ENCODE results near the gene VILL. TPM values are rescaled to one million over a fixed set of nuclear protein-coding genes. Genes with fewer than 3 reads are reported as not detected.
"Not testable (repeated sequence)": the region's sequence is repeated elsewhere in the genome, so short reads cannot be mapped to it uniquely, and the experiment has no call there.

Gene VILL
- total RNA-seq, 1 experiment from 2014 or later = 5.3 TPM

DNA sequence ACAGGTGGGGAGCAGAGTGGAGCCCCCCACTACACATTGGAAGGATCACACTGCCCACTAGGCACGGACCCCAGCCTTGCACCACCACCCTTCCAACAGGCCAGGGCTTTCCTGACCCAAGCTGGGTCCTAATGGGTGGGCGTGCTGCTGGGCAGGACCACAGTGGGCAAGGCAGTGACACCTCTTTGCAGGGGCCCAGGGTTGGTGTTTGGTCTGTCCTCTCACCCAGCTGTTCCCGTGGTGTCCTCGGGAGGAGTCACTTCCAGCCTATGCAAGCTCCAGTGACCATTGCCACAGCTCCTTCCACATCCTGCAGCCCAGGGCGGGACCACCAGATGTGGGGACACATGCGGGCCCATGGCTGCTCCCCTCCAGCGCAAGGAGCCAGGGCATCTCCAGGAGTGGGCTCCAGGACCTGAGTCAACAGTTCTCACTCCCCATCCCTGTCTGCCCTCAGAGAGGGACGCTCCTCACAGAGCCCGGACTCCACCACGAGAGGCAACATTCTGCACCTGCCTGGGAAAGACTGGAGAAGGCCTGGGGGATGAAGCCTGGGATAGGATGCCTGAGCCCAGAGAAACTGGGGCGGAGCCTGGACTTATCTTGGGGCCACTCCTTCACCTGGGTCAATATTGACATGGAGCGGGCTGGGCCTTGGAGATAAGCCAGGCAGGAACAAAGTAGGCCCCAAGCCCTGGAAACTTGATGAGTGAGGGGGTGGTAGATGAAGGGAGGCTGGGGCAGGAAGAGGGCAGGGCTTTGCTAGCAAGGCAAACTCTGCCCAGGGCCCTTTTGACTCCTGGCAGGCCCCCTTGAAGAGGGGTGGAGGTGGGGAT, 3.9 kb upstream of the VILL start:
- peaks cover 1% of the 10 kb centered on the region; the same call in 1 of the 2 replicates for H3K36me3 ChIP-seq (replicated peaks; ENCODE audit: control insufficient read depth, insufficient read depth, low read length)
- H3K4me3 ChIP-seq (ENCODE audit: insufficient read depth, low read depth, low read length) = no peak overlapping the region
- H3K27me3 ChIP-seq (ENCODE audit: control insufficient read depth, insufficient read depth, low read length) = no peaks in the 10 kb centered on the region
- peak; percentile 60 for DNase-seq

DNA sequence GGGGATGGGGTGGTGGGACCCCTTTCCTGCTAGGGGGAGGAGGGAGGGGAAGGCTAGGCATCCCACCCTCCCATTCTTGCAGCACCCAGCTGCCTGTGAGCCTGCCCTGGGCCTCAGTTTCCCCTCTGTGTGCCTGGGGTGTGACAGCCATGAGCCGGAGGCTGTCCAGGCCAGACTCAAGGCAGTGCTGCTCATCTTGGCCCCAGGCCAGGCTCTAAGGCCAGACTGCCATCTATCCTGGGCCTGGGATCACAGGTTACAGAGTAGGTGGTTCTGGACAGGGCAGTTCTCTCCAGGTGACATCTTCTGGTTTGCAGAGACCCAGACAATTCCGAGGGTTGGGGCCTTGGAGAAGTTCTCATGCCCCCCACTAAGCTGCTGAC, 3.3 kb upstream of the VILL start:
- no peak for DNase-seq
- no peaks in the 10 kb centered on the region; the same call in 1 of the 2 replicates for H3K36me3 ChIP-seq (replicated peaks; ENCODE audit: control insufficient read depth, insufficient read depth, low read length)
- no peak overlapping the region for H3K4me3 ChIP-seq (ENCODE audit: insufficient read depth, low read depth, low read length)
- 0 out of 2 replicates have a peak, but pooled peaks cover 1% of the 10 kb centered on the region for H3K27me3 ChIP-seq (ENCODE audit: control insufficient read depth, insufficient read depth, low read length)

DNA sequence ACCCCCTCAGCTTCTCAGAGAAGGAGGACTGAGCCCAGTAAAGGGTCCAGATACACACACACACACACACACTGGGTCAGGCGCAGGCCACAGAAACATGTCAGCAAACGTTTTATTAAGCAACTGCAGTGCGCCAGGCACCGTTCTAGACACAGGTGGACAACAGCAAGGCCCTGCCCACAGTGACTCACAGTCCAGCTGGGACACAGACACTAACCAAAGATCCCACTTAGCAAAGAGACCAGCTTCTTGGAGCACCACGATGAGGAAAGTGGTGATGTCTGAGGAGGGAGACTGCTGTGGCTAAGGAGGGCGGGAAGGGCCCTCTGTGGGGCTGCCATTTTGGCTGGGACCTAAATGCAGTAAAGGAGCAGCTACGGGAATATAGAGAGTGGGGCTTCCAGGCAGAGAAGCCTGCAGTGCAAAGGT, 2.8 kb upstream of the VILL start:
- Histone ChIP-seq H3K4me3 (ENCODE audit: insufficient read depth, low read depth, low read length) (no peak overlapping the region), H3K36me3 (replicated peaks; ENCODE audit: control insufficient read depth, insufficient read depth, low read length) (no peaks in the 10 kb centered on the region; the same call in 1 of the 2 replicates), H3K27me3 (ENCODE audit: control insufficient read depth, insufficient read depth, low read length) (0 out of 2 replicates have a peak, but pooled peaks cover 1% of the 10 kb centered on the region)
- no peak for DNase-seq

DNA sequence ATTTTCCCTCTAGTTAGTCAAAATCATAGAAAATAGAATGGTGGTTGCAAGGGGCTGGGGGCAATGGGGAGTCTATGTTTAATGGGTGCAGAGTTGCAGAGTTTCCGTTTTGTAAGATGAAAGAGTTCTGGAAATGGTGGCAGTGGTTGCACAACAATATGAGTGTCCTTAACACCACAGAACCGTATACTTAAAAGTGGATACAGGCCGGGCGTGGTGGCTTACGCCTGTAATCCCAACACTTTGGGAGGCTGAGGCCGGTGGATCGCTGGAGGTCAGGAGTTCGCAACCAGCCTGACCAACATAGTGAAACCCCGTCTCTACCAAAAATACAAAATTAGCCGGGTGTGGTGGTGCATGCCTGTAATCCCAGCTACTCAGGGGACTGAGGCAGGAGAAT, 2.2 kb upstream of the VILL start:
- not testable (repeated sequence) for DNase-seq; H3K4me3 ChIP-seq (ENCODE audit: insufficient read depth, low read depth, low read length); H3K27me3 ChIP-seq (ENCODE audit: control insufficient read depth, insufficient read depth, low read length); H3K36me3 ChIP-seq (replicated peaks; ENCODE audit: control insufficient read depth, insufficient read depth, low read length)

DNA sequence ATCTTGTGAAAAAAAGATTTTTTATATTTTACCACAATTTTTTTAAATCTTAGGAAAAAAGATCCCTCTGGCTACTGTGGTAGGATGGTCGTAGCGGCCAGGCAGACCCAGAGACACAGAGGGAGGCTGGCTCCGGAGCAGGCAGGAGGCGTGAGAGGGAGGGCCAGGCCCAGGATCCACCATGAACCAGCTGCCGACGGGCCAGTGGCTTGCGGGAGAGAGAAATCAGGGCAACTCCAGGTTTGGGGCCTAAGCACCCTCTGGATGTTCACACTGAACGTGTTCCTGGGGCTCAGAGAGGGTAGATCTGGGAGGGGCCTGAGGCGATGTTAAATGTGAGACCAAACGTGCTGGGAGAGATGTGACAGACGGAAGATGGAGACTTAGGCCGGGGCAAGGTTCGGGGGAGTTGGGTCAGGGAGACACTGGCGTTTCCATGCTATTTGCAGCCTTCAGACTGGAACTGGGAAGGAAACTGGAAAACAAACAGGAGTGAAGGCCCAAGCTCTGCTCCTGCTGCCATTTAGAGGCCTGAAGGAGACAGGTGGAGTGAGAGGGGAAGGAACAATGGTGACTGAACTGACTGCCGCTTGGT, 1.6 kb upstream of the VILL start:
- 0 out of 2 replicates have a peak, but pooled peaks cover 4% of the 10 kb centered on the region for H3K27me3 ChIP-seq (ENCODE audit: control insufficient read depth, insufficient read depth, low read length)
- H3K4me3 ChIP-seq (ENCODE audit: insufficient read depth, low read depth, low read length) = no peak overlapping the region
- no peak for DNase-seq
- H3K36me3 ChIP-seq (replicated peaks; ENCODE audit: control insufficient read depth, insufficient read depth, low read length) = no peaks in the 10 kb centered on the region

DNA sequence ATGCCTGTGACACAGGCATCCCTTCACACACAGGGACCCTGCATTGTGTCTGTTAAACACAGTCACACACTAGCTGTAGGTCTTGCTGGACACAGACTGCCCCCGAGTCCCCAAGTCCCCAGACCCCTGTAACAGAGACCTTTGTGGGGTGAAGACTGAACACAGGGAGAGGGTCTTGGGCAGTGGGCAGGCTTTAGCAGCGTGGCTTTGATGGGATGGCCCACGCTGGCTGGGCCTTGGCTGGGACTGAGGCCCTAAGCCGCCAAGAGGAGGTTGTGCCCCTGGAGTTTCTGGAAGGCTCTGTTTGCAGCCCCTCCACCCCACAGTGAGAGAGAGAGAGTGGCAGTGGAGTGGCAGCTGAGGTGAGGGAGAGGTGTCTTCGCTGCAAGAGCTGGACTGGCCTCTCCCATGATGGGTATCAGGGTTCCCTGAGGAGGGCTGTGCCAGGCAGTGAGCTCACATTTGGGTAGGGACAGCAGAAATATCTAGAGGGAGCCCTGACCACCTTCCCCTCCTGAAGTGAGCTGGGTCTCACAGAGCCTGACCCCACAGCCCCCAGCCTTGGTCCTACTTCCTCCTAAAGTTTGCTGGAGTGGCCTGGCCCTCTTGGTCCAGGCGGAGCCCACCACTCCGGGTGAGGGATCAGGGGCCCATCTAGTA, 635 bp upstream of the VILL start:
- H3K4me3 ChIP-seq (ENCODE audit: insufficient read depth, low read depth, low read length) = no peak overlapping the region
- H3K27me3 ChIP-seq (ENCODE audit: control insufficient read depth, insufficient read depth, low read length) = 0 out of 2 replicates have a peak, but pooled peaks cover 4% of the 10 kb centered on the region
- no peaks in the 10 kb centered on the region for H3K36me3 ChIP-seq (replicated peaks; ENCODE audit: control insufficient read depth, insufficient read depth, low read length)
- no peak for DNase-seq

DNA sequence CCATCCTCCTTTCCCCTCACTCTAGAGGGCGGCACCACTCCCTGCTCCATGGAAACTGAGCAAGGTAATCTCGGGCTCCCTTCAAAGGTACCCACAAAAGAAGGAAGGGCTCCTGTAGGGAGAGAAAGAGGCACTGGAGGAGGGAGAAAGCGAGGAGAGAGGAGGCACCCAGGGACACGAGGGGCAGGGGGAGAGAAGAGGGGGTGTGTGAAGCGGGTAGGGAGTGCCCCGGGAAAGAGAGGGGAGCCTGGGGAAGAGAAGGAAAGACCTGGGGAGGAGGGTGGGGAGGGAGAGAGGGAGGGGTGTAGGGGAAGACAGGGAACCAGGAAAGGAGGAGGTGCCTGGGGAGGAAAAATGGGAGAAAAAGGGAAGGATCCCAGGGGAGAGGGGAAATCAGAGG, 523 bp downstream of the VILL start:
- H3K27me3 ChIP-seq (ENCODE audit: control insufficient read depth, insufficient read depth, low read length) = 0 out of 2 replicates have a peak, but pooled peaks cover 4% of the 10 kb centered on the region
- H3K36me3 ChIP-seq (replicated peaks; ENCODE audit: control insufficient read depth, insufficient read depth, low read length) = no peaks in the 10 kb centered on the region
- H3K4me3 ChIP-seq (ENCODE audit: insufficient read depth, low read depth, low read length) = peak overlapping the region; percentile 20; the same call in 1 of the 2 replicates
- DNase-seq = no peak

DNA sequence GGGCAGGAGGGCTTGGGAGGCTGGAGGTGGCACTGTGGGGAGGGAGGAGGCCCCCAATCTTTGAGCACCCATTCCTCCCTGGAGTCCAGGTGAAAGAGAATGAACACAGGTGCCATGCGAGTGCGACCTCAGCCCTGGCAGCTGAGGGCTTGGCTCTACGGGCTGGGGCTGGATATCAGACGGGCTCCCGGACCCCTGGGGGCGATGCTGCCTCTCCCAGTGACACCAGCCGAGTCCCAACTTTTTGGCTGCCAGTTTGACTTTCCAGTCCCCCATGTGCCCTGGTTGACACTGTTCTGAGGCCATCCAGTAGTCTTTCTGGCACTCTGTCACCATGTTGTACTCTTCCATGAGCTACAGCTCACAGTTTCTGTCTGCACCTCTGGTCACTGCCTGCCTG, 1.2 kb downstream of the VILL start:
- Histone ChIP-seq H3K27me3 (ENCODE audit: control insufficient read depth, insufficient read depth, low read length) (0 out of 2 replicates have a peak, but pooled peaks cover 4% of the 10 kb centered on the region), H3K36me3 (replicated peaks; ENCODE audit: control insufficient read depth, insufficient read depth, low read length) (no peaks in the 10 kb centered on the region), H3K4me3 (ENCODE audit: insufficient read depth, low read depth, low read length) (no peak overlapping the region)
- peak; percentile 43 for DNase-seq

DNA sequence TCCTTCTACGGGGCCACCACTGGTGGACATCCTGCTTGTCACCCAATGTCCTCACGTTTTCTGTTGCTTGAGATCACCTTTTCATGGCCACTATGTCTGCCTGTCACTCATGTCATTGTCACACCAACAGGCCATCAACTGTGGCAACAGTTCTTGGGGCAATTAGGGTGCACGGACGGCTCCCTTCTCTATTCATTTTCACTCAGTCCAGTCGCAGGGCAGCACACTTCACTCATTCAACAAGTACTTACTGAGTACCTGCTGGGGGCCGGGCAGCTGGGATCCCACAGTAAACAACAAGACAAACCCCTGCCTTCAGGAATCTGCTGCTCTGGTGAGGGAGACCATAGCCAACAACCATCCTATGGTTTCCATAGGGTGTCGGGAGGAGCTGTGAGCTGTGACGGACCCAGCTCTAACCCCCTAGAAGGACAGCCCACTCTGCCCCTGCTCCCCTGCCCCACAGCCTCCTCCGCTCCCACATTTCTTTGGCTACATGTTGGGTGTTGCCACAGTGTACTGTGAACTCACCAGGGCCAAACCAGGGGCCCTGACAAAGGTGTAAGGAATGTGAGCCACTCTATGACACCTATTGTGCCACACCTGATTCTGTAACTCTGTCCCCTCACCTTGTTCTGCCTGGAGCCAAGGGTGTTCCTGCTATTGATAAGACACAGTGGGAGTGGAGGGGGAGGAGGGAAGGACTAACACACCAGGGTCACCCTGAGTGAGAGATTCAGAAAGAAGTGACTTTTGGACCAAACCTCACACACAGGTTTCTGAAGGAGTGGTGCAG, 1.9 kb downstream of the VILL start:
- 0 out of 2 replicates have a peak, but pooled peaks cover 4% of the 10 kb centered on the region for H3K27me3 ChIP-seq (ENCODE audit: control insufficient read depth, insufficient read depth, low read length)
- DNase-seq = peak; percentile 19
- no peak overlapping the region for H3K4me3 ChIP-seq (ENCODE audit: insufficient read depth, low read depth, low read length)
- no peaks in the 10 kb centered on the region for H3K36me3 ChIP-seq (replicated peaks; ENCODE audit: control insufficient read depth, insufficient read depth, low read length)

DNA sequence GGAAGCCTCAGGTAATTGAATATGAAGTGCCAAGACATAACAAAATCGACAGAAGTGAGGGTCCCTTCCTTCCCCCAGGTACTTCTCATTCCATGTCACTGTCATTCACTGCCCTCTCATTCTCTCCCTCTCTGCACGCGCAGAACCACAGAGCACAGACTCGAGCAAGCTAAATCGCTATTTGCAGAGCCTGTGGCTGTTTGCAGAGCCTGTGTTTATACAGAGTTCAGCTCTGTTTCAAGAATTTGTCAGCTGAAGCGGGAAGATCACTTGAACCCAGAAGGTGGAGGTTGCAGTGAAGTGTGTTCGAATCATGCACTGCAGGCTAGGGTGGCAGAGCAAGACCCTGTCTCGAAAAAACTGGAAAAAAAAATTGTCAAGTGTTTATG, 2.5 kb downstream of the VILL start:
- no peaks in the 10 kb centered on the region for H3K36me3 ChIP-seq (replicated peaks; ENCODE audit: control insufficient read depth, insufficient read depth, low read length)
- peaks cover 5% of the 10 kb centered on the region; the same call in 1 of the 2 replicates for H3K27me3 ChIP-seq (ENCODE audit: control insufficient read depth, insufficient read depth, low read length)
- H3K4me3 ChIP-seq (ENCODE audit: insufficient read depth, low read depth, low read length) = no peak overlapping the region
- DNase-seq = peak; percentile 10

DNA sequence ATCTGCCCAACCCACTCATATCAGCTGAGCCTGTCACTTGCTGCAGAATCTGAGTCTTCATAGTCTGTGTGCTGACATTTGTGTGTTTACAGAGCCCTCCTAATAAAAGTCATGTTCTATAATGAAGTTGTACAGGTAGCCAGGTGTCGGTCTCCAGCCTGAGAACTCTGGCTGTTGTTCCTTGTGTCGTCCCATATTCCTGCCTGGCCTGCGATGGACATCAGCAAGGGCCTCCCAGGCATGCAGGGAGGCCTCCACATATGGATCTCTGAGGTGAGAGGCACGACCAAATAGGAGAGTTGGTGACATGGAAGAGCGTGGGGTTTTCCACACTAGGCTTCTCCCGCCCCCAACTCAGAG, 2.9 kb downstream of the VILL start:
- Histone ChIP-seq H3K36me3 (replicated peaks; ENCODE audit: control insufficient read depth, insufficient read depth, low read length) (no peaks in the 10 kb centered on the region), H3K4me3 (ENCODE audit: insufficient read depth, low read depth, low read length) (peak overlapping the region; percentile 63; the same call in 1 of the 2 replicates), H3K27me3 (ENCODE audit: control insufficient read depth, insufficient read depth, low read length) (peaks cover 9% of the 10 kb centered on the region)
- peak; percentile 6 for DNase-seq

DNA sequence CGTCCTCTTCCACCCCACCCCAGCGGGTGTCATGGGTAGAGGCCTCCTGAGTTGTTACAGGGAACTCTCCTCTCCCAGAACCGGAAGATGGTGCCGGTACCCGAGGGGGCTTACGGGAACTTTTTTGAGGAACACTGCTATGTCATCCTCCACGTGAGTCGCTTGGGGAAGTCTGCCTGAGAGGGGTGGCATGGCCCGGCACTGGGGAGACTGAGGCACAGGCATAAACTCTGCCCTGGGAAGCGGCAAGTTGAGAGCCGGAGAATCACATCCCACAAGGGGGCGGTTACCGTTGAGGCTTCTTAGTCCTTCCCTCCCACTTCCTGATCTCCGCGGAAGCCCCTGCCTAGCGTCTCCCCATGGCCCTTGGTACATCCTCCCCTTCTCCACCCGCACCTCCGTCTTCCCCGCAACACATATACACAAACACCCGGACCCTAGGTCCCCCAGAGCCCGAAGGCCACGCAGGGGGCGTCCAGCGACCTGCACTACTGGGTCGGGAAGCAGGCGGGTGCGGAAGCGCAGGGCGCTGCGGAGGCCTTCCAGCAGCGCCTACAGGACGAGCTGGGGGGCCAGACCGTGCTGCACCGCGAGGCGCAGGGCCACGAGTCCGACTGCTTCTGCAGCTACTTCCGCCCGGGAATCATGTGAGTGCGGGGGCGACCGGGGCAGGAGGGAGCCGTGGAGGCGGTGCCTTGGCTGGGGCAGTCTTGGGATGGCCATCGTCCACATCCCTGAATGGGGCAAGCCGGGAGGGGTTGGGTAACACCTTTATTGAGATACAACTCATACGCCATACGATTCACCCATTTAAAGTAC, 3.4 kb downstream of the VILL start:
- no peaks in the 10 kb centered on the region for H3K36me3 ChIP-seq (replicated peaks; ENCODE audit: control insufficient read depth, insufficient read depth, low read length)
- peak; percentile 88 for DNase-seq
- H3K4me3 ChIP-seq (ENCODE audit: insufficient read depth, low read depth, low read length) = peak overlapping the region; percentile 63
- H3K27me3 ChIP-seq (ENCODE audit: control insufficient read depth, insufficient read depth, low read length) = peaks cover 12% of the 10 kb centered on the region

DNA sequence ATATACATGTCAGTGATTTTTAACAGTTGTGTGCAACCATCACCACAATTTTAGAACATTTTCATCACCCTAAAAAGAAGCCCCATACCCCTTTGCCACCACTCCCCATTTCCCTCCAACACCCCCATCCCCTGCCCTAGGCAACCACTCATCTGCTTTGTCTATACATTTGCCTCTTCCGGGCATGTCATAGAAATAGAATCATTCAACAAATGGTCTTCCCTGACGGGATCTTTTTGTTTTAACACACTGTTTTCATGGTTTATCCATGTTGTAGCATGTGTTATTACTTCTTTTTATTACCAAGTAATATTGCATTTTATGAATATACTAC, 4.0 kb downstream of the VILL start:
- Histone ChIP-seq H3K27me3 (ENCODE audit: control insufficient read depth, insufficient read depth, low read length) (peaks cover 12% of the 10 kb centered on the region), H3K36me3 (replicated peaks; ENCODE audit: control insufficient read depth, insufficient read depth, low read length) (no peaks in the 10 kb centered on the region), H3K4me3 (ENCODE audit: insufficient read depth, low read depth, low read length) (peak overlapping the region; percentile 63)
- DNase-seq = no peak

All from H7 (cell line).